Renal pelvis (tissue), 4 donors: ENCODE results near the gene ARID1B. TPM values are rescaled to one million over a fixed set of nuclear protein-coding genes. Genes with fewer than 3 reads are reported as not detected.

ENCODE experiments used
- DNase-seq: peaks from one replicate; pipeline ENCODE4 v3.0.0-alpha.2; 2013
- polyA plus RNA-seq, 3 donors: library from polyadenylated mRNA; unstranded; fragments of 120-200 nt; gene quantifications; one replicate each; pipeline ENCODE4 v1.2.1, GENCODE V29; 2013; ENCODE audit not compliant: insufficient read length in 3 of 3

ARID1B gene
- polyA plus RNA-seq, 3 donors = 71.8 to 84.7 (median 78.8) TPM

GRCh38 chr6:156816505-156816904 lies 39.3 kb downstream of the ARID1B start:
- DNase-seq = no peak

- no peak for DNase-seq
Observed at GRCh38 chr6:156820089-156820798, 43.1 kb downstream of the ARID1B start.

- no peak for DNase-seq
Observed at GRCh38 chr6:156821707-156822106, 44.5 kb downstream of the ARID1B start.

GRCh38 chr6:156822747-156823206 lies 45.6 kb downstream of the ARID1B start:
- DNase-seq = no peak

- no peak for DNase-seq
Observed at GRCh38 chr6:156824142-156824541, 47.0 kb downstream of the ARID1B start.

GRCh38 chr6:156825475-156825874 lies 48.3 kb downstream of the ARID1B start:
- no peak for DNase-seq

- no peak for DNase-seq
Observed at GRCh38 chr6:156826290-156826955, 49.2 kb downstream of the ARID1B start.

GRCh38 chr6:156827382-156827781 lies 50.2 kb downstream of the ARID1B start:
- no peak for DNase-seq

GRCh38 chr6:156828280-156828703 lies 51.1 kb downstream of the ARID1B start:
- DNase-seq = no peak

- DNase-seq = no peak
Observed at GRCh38 chr6:156830126-156830525, 52.9 kb downstream of the ARID1B start.

GRCh38 chr6:156832231-156832647 lies 55.1 kb downstream of the ARID1B start:
- DNase-seq = no peak

- DNase-seq = no peak
Observed at GRCh38 chr6:156832669-156833068, 55.5 kb downstream of the ARID1B start.

- no peak for DNase-seq
Observed at GRCh38 chr6:156833755-156834154, 56.6 kb downstream of the ARID1B start.

- no peak for DNase-seq
Observed at GRCh38 chr6:156839129-156839528, 62.0 kb downstream of the ARID1B start.

- DNase-seq = no peak
Observed at GRCh38 chr6:156839591-156840001, 62.4 kb downstream of the ARID1B start.

GRCh38 chr6:156840136-156840535 lies 63.0 kb downstream of the ARID1B start:
- DNase-seq = no peak

GRCh38 chr6:156840606-156841005 lies 63.4 kb downstream of the ARID1B start:
- DNase-seq = no peak

- DNase-seq = no peak
Observed at GRCh38 chr6:156841508-156841907, 64.3 kb downstream of the ARID1B start.

GRCh38 chr6:156842598-156843250 lies 65.5 kb downstream of the ARID1B start:
- DNase-seq = no peak

- DNase-seq = no peak
Observed at GRCh38 chr6:156844089-156844488, 66.9 kb downstream of the ARID1B start.

- no peak for DNase-seq
Observed at GRCh38 chr6:156845454-156846155, 68.4 kb downstream of the ARID1B start.
